NCI-H1417 treated with DMSO at 0.1 percent for 48 hours (cell line): ENCODE measurements around the gene TFPI.

Source experiments
- DNase-seq: peaks from one replicate; lab custom pipeline; 2025; lab: John Stamatoyannopoulos, UW

Gene TFPI

GRCh38 chr2:187415449-187415848 lies 138.8 kb downstream of the TFPI start:
- DNase-seq = no peak
